ENCODE data around the gene ALDH16A1.

GRCh38 chr19:49408816-49409440 lies 44.1 kb upstream of the ALDH16A1 start:
- no peak for TF ChIP-seq POLR2AphosphoS5 (IDR thresholded peaks at IDR 0.05; ENCODE audit: low read depth, low read length)
- TF ChIP-seq TAF1 (IDR thresholded peaks at IDR 0.05; ENCODE audit: low read depth, low read length), result no peak
- no peak for TF ChIP-seq POLR2A (IDR thresholded peaks at IDR 0.05; ENCODE audit: low read depth, low read length)
- TF ChIP-seq PAX5 (IDR thresholded peaks at IDR 0.05; ENCODE audit: insufficient read depth, low read length, severe bottlenecking), result no peak
- no peak for TF ChIP-seq POU2F2 (IDR thresholded peaks at IDR 0.05; ENCODE audit: low read depth, low read length)
